ENCODE data around the gene EFTUD2. TPM values are rescaled to one million over a fixed set of nuclear protein-coding genes. Genes with fewer than 3 reads are reported as not detected.
"Not testable (repeated sequence)": the region's sequence is repeated elsewhere in the genome, so short reads cannot be mapped to it uniquely, and the experiment has no call there.

Gene EFTUD2
- total RNA-seq, 2 donors from 2014 or later = 31.6 to 49.8 TPM

DNA sequence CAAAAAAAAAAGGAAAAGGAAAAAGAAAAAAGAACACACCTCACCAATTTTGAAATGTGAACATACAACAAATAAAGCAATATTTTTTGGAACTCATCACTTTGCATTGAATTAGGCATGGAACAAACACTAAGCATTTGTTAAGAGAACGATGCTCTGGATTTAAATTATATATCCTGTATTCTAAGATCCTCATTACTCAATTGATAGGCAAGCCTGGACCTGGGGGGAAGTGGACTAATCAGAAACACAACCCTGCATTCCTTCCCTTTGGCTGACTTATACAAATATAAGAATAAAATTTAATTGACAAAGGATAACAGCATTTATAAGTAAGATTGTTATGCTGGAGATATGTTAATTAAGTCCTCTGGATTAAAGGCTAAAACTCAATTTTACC, 71.4 kb downstream of the EFTUD2 start:
- H3K36me3 ChIP-seq (replicated peaks in 1 of 2; ENCODE audit: insufficient read depth in 1 of 2, low read depth in 2 of 2) = no peaks in the 10 kb centered on the region
- no peak for TF ChIP-seq POLR2A (IDR thresholded peaks at IDR 0.05)
- TF ChIP-seq, protein P1, sequence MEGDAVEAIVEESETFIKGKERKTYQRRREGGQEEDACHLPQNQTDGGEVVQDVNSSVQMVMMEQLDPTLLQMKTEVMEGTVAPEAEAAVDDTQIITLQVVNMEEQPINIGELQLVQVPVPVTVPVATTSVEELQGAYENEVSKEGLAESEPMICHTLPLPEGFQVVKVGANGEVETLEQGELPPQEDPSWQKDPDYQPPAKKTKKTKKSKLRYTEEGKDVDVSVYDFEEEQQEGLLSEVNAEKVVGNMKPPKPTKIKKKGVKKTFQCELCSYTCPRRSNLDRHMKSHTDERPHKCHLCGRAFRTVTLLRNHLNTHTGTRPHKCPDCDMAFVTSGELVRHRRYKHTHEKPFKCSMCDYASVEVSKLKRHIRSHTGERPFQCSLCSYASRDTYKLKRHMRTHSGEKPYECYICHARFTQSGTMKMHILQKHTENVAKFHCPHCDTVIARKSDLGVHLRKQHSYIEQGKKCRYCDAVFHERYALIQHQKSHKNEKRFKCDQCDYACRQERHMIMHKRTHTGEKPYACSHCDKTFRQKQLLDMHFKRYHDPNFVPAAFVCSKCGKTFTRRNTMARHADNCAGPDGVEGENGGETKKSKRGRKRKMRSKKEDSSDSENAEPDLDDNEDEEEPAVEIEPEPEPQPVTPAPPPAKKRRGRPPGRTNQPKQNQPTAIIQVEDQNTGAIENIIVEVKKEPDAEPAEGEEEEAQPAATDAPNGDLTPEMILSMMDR (IDR thresholded peaks at IDR 0.05) = no peak
- peaks cover 0 to 34% of the 10 kb centered on the region in 2 donors for H3K27me3 ChIP-seq
- WGBS, 2 donors = 54 to 55% methylated on average over 1 of the region's 1 CpG
- DNase-seq = no peak
- H3K9me3 ChIP-seq = no peaks in the 10 kb centered on the region
- H3K4me1 ChIP-seq = peaks cover 16% of the 10 kb centered on the region
- ATAC-seq = no peak
- H3K4me3 ChIP-seq = no peak overlapping the region
- intact Hi-C loops (cut with DNase I) = no loop called here
- H3K27ac ChIP-seq = no peak overlapping the region

DNA sequence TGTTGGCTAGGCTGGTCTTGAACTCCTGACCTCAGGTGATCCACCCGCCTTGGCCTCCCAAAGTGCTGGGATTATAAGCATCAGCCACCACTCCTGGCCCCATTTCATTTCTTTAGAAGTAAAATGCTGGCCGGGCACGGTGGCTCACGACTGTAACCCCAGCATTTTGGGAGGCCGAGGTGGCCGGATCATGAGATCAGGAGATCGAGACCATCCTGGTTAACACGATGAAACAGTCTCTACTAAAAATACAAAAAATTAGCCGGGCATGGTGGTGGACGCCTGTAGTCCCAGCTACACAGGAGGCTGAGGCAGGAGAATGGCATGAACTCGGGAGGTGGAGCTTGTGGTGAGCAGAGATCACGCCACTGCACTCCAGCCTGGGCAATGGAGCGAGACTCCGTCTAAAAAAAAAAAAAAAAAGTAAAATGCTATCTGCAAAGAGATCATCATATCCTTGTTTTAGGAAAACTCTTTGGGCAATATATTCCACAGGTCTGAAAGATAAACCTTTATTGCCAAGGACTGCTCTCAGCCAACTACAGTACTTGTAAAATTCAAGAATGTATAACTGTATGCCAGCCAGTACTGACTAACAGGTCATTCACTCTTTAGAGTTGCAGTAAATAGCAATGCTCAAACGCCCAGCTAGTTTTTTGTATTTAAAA, 73.0 kb downstream of the EFTUD2 start:
- no peak for TF ChIP-seq POLR2A (IDR thresholded peaks at IDR 0.05)
- TF ChIP-seq, protein P1 (IDR thresholded peaks at IDR 0.05) = no peak
- peaks cover 0 to 34% of the 10 kb centered on the region in 2 donors for H3K27me3 ChIP-seq
- no peak overlapping the region for H3K4me3 ChIP-seq
- no peak for ATAC-seq
- H3K36me3 ChIP-seq (replicated peaks in 1 of 2; ENCODE audit: insufficient read depth in 1 of 2, low read depth in 2 of 2) = no peaks in the 10 kb centered on the region
- 76 to 78% methylated on average over 15 of the region's 15 CpGs for WGBS, 2 donors
- H3K4me1 ChIP-seq = peaks cover 16% of the 10 kb centered on the region
- no peak for DNase-seq
- H3K9me3 ChIP-seq = no peaks in the 10 kb centered on the region
- no peak overlapping the region for H3K27ac ChIP-seq
- intact Hi-C loops (cut with DNase I) = no loop called here

DNA sequence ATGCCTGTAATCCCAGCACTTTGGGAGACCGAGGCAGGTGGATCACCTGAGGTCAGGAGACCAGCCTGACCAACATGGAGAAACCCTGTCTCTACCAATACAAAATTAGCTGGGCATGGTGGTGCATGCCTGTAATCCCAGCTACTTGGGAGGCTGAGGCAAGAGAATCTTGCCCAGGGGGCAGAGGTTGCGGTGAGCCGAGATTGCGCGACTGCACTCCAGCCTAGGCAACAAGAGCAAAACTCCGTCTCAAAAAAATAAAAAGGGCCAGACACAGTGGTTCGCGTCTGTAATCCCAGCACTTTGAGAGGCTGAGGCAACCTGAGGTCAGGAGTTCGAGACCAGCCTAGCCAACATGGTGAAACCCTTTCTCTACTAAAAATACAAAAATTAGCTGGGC, 74.0 kb downstream of the EFTUD2 start:
- H3K4me3 ChIP-seq; H3K36me3 ChIP-seq (replicated peaks in 1 of 2; ENCODE audit: insufficient read depth in 1 of 2, low read depth in 2 of 2); H3K9me3 ChIP-seq; DNase-seq; intact Hi-C loops (cut with DNase I); ATAC-seq; H3K27ac ChIP-seq: not testable (repeated sequence)
- 83 to 89% methylated on average over 9 of the region's 9 CpGs for WGBS, 2 donors
- peaks cover 12% of the 10 kb centered on the region for H3K4me1 ChIP-seq
- peaks cover 0 to 30% of the 10 kb centered on the region in 2 donors for H3K27me3 ChIP-seq

DNA sequence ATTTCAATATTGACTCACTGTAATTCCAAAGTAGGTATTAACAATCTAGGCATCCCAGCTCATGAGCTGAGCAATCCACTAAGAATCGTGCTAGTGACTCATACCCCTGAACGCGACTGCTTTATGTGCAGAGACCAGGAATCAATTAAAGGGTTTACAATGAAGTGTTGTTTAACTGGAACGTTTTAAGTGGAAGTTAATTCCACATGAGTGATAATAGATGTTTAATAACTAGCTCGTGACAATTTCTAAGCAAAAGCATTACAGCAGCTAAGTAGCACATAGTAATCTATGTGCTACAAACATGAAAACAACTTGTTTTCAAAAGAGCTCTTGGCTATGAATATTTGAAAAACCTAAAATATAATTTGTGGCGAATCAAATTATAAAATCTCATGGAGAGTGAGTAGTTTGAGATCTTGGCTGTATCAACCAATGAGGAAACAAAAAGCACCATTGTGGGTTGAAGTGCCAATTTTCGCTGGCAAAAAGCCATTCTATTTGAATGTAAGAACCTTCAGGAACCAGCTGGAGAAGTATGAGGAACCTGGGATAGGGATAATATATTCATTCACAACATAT, 78.5 kb downstream of the EFTUD2 start:
- no peak for ATAC-seq
- Histone ChIP-seq H3K27me3 (peaks cover 0 to 5% of the 10 kb centered on the region in 2 donors), H3K4me3 (no peak overlapping the region), H3K36me3 (replicated peaks in 1 of 2; ENCODE audit: insufficient read depth in 1 of 2, low read depth in 2 of 2) (no peaks in the 10 kb centered on the region), H3K27ac (no peak overlapping the region), H3K9me3 (no peaks in the 10 kb centered on the region), H3K4me1 (no peaks in the 10 kb centered on the region)
- no peak for DNase-seq
- WGBS, 2 donors = 19 to 21% methylated on average over 7 of the region's 7 CpGs
- TF ChIP-seq, protein P1 (IDR thresholded peaks at IDR 0.05) = no peak
- TF ChIP-seq POLR2A (IDR thresholded peaks at IDR 0.05) = no peak
- intact Hi-C loops (cut with DNase I) = no loop called here

DNA sequence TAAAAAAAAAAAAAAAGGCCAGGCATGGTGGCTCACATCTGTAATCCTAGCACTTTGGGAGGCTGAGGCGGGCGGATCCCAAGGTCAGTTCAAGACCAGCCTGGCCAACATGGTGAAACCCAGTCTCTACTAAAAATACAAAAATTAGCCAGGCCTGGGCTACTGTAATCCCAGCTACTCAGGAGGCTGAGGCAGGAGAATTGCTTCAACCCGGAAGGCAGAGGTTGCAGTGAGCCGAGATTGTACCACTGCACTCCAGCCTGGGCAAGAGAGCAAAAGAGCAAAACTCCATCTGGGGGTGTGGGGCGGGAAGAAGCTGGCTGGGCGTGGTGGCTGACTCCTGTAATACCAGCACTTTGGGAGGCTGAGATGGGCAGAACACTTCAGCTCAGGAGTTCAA, 80.7 kb downstream of the EFTUD2 start:
- H3K9me3 ChIP-seq; H3K36me3 ChIP-seq (replicated peaks in 1 of 2; ENCODE audit: insufficient read depth in 1 of 2, low read depth in 2 of 2); H3K4me1 ChIP-seq; H3K27me3 ChIP-seq; H3K4me3 ChIP-seq; ATAC-seq; intact Hi-C loops (cut with DNase I); H3K27ac ChIP-seq; DNase-seq: not testable (repeated sequence)
- 81 to 87% methylated on average over 6 of the region's 6 CpGs for WGBS, 2 donors

DNA sequence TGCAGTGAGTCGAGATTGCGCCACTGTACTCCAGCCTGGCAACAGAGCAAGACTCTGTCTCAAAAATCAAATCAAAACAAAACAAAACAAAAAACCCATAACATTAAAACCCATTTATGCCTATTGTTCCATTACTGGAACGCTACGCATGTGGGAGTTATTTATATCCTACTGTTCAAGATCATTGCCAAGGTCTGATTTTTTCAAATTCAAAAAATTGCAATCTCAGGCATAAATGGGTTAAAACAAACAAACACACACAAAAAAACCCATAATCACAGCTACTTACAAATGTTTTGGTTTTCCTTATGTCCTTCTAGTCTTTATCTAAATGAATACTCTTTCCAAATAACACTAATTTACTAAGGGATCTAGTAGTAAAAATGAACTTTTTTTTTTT, 87.0 kb downstream of the EFTUD2 start:
- no peak for ATAC-seq
- Histone ChIP-seq H3K36me3 (replicated peaks in 1 of 2; ENCODE audit: insufficient read depth in 1 of 2, low read depth in 2 of 2) (no peaks in the 10 kb centered on the region), H3K27me3 (no peaks in the 10 kb centered on the region), H3K9me3 (no peaks in the 10 kb centered on the region), H3K4me1 (no peaks in the 10 kb centered on the region), H3K4me3 (no peak overlapping the region), H3K27ac (no peak overlapping the region)
- 75 to 81% methylated on average over 4 of the region's 4 CpGs for WGBS, 2 donors
- intact Hi-C loops (cut with DNase I) = no loop called here
- TF ChIP-seq, protein P1 (IDR thresholded peaks at IDR 0.05) = no peak
- TF ChIP-seq POLR2A (IDR thresholded peaks at IDR 0.05) = no peak
- no peak for DNase-seq

DNA sequence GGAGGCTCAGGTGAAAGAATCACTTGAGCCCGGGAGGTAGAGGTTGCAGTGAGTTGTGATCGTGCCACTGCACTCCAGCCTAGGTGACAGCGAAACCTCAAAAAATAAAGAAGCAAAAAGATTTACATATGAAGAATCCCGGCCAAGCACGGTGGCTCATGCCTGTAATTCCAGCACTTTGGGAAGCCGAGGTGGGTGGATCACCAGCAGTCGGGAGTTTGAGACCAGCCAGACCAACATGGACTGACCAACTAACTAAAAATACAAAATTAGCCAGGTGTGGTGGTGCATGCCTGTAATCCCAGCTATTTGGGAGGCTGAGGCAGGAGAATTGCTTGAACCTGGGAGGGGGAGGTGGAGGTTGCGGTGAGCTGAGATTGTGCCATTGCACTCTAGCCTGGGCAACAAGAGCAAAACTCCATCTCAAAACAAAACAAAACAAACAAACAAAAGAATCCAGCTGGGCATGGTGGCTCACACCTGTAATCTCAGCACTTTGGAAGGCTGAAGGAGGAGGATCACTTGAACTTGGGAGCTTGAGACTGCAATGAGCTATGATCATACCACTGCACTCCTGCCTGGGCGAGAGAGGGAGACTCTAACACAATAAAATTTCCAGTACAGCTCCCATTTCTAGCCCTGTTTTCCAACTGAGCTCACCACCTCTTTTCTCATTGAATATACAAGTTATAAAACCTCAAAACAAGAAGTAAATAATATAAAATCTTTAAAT, 90.4 kb downstream of the EFTUD2 start:
- H3K4me1 ChIP-seq; intact Hi-C loops (cut with DNase I); H3K36me3 ChIP-seq (replicated peaks in 1 of 2; ENCODE audit: insufficient read depth in 1 of 2, low read depth in 2 of 2); ATAC-seq; H3K27ac ChIP-seq; DNase-seq; H3K4me3 ChIP-seq; H3K27me3 ChIP-seq; H3K9me3 ChIP-seq: not testable (repeated sequence)
- 88 to 92% methylated on average over 9 of the region's 9 CpGs for WGBS, 2 donors

Measured in body of pancreas (tissue), 4 donors.